ENCODE results near the gene SPR. TPM values are rescaled to one million over a fixed set of nuclear protein-coding genes. Genes with fewer than 3 reads are reported as not detected.
"Not testable (repeated sequence)": the region's sequence is repeated elsewhere in the genome, so short reads cannot be mapped to it uniquely, and the experiment has no call there.

SPR gene
- total and polyA plus RNA-seq, 2 donors from 2014 or later: 29.9 to 102 TPM

DNA sequence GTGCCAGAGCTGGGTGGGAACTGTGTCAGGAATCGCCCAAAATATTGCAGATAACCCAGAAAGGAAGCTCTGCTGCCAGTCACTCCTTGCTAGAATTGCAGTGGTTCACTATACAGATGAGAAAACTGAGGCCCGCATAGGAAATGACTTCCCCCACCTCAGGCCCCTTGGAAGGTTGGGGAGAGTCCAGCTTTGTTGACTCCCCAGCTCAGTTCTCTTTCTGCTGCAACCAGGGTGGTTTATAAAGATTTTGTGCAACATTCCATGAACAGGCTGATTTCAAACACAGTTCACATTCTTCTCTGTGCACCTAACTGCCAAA, 11.3 kb downstream of the SPR start:
- H3K9ac ChIP-seq (ENCODE audit: low read length in 3 of 3): no peak overlapping the region
- no peaks in the 10 kb centered on the region for H3K9me3 ChIP-seq (ENCODE audit: control insufficient read depth in 2 of 3, insufficient read depth in 1 of 3, low read length in 3 of 3)
- TF ChIP-seq, protein P1, sequence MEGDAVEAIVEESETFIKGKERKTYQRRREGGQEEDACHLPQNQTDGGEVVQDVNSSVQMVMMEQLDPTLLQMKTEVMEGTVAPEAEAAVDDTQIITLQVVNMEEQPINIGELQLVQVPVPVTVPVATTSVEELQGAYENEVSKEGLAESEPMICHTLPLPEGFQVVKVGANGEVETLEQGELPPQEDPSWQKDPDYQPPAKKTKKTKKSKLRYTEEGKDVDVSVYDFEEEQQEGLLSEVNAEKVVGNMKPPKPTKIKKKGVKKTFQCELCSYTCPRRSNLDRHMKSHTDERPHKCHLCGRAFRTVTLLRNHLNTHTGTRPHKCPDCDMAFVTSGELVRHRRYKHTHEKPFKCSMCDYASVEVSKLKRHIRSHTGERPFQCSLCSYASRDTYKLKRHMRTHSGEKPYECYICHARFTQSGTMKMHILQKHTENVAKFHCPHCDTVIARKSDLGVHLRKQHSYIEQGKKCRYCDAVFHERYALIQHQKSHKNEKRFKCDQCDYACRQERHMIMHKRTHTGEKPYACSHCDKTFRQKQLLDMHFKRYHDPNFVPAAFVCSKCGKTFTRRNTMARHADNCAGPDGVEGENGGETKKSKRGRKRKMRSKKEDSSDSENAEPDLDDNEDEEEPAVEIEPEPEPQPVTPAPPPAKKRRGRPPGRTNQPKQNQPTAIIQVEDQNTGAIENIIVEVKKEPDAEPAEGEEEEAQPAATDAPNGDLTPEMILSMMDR (IDR thresholded peaks at IDR 0.05; ENCODE audit: borderline replicate concordance, extremely low read depth, insufficient read depth): no peak
- no peak for DNase-seq
- no peak overlapping the region for H3K27ac ChIP-seq (ENCODE audit: low read depth in 2 of 2, low read length in 2 of 2)
- peaks cover 6% of the 10 kb centered on the region for H3K27me3 ChIP-seq (ENCODE audit: control insufficient read depth, insufficient read depth, low read length)
- peaks cover 0 to 5% (median 0%) of the 10 kb centered on the region in 3 donors for H3K4me1 ChIP-seq (ENCODE audit: control insufficient read depth in 2 of 3, insufficient read depth in 2 of 3, low read depth in 1 of 3, low read length in 3 of 3)
- H3K4me3 ChIP-seq (ENCODE audit: low read length in 3 of 3): no peak overlapping the region
- FAIRE-seq: no peak
- no peaks in the 10 kb centered on the region for H3K36me3 ChIP-seq (ENCODE audit: control insufficient read depth in 2 of 3, insufficient read depth in 3 of 3, low read length in 3 of 3)
- intact Hi-C loops (cut with DNase I): loop anchor here (5.0 kb wide), 1 partner anchor 279 kb away; no protein-coding TSS in a partner anchor

- no peaks in the 10 kb centered on the region for H3K36me3 ChIP-seq (ENCODE audit: control insufficient read depth in 2 of 3, insufficient read depth in 3 of 3, low read length in 3 of 3)
These were observed 13.1 kb downstream of the SPR start for GRCh38 chr2:72900191-72900825.

GRCh38 chr2:72901426-72901825, 14.2 kb downstream of the SPR start:
- DNase-seq: no peak
- Histone ChIP-seq H3K9me3 (ENCODE audit: control insufficient read depth in 2 of 3, insufficient read depth in 1 of 3, low read length in 3 of 3) (no peaks in the 10 kb centered on the region), H3K27me3 (ENCODE audit: control insufficient read depth, insufficient read depth, low read length) (peaks cover 9% of the 10 kb centered on the region), H3K36me3 (ENCODE audit: control insufficient read depth in 2 of 3, insufficient read depth in 3 of 3, low read length in 3 of 3) (no peaks in the 10 kb centered on the region), H3K27ac (ENCODE audit: low read depth in 2 of 2, low read length in 2 of 2) (no peak overlapping the region), H3K4me1 (ENCODE audit: control insufficient read depth in 2 of 3, insufficient read depth in 2 of 3, low read depth in 1 of 3, low read length in 3 of 3) (no peaks in the 10 kb centered on the region), H3K4me3 (ENCODE audit: low read length in 3 of 3) (no peak overlapping the region), H3K9ac (ENCODE audit: low read length in 3 of 3) (no peak overlapping the region)
- TF ChIP-seq, protein P1 (IDR thresholded peaks at IDR 0.05; ENCODE audit: borderline replicate concordance, extremely low read depth, insufficient read depth): no peak
- no peak for FAIRE-seq
- intact Hi-C loops (cut with DNase I): no loop called here

More at GRCh38 chr2:72900191-72900825, 13.1 kb downstream of the SPR start:
- FAIRE-seq: no peak
- H3K9me3 ChIP-seq (ENCODE audit: control insufficient read depth in 2 of 3, insufficient read depth in 1 of 3, low read length in 3 of 3): no peaks in the 10 kb centered on the region
- TF ChIP-seq, protein P1 (IDR thresholded peaks at IDR 0.05; ENCODE audit: borderline replicate concordance, extremely low read depth, insufficient read depth): no peak
- no peak overlapping the region for H3K9ac ChIP-seq (ENCODE audit: low read length in 3 of 3)
- peaks cover 7% of the 10 kb centered on the region for H3K27me3 ChIP-seq (ENCODE audit: control insufficient read depth, insufficient read depth, low read length)
- DNase-seq: no peak
- H3K4me1 ChIP-seq (ENCODE audit: control insufficient read depth in 2 of 3, insufficient read depth in 2 of 3, low read depth in 1 of 3, low read length in 3 of 3): peaks cover 0 to 5% (median 0%) of the 10 kb centered on the region in 3 donors
- H3K27ac ChIP-seq (ENCODE audit: low read depth in 2 of 2, low read length in 2 of 2): no peak overlapping the region
- no peak overlapping the region for H3K4me3 ChIP-seq (ENCODE audit: low read length in 3 of 3)
- intact Hi-C loops (cut with DNase I): no loop called here

GRCh38 chr2:72907369-72907768, 20.2 kb downstream of the SPR start:
- FAIRE-seq; H3K9me3 ChIP-seq (ENCODE audit: control insufficient read depth in 2 of 3, insufficient read depth in 1 of 3, low read length in 3 of 3); intact Hi-C loops (cut with DNase I); DNase-seq; H3K4me3 ChIP-seq (ENCODE audit: low read length in 3 of 3); H3K9ac ChIP-seq (ENCODE audit: low read length in 3 of 3); H3K4me1 ChIP-seq (ENCODE audit: control insufficient read depth in 2 of 3, insufficient read depth in 2 of 3, low read depth in 1 of 3, low read length in 3 of 3); H3K27ac ChIP-seq (ENCODE audit: low read depth in 2 of 2, low read length in 2 of 2); H3K36me3 ChIP-seq (ENCODE audit: control insufficient read depth in 2 of 3, insufficient read depth in 3 of 3, low read length in 3 of 3): not testable (repeated sequence)
- H3K27me3 ChIP-seq (ENCODE audit: control insufficient read depth, insufficient read depth, low read length): peaks cover 23% of the 10 kb centered on the region
